K562 (cell line): Measurements from ENCODE around the gene MEX3D. TPM values are rescaled to one million over a fixed set of nuclear protein-coding genes. Genes with fewer than 3 reads are reported as not detected.

ENCODE experiments used
- BDP1 ChIP-seq: IDR thresholded peaks from 3 replicates; pipeline ENCODE4 v1.6.1; 2011; ENCODE audit not compliant: insufficient read length, insufficient read depth
- CHD2 ChIP-seq: IDR thresholded peaks from 2 replicates; pipeline ENCODE4 v1.6.1; 2011; ENCODE audit warnings: low read depth, low read length
- E2F4 ChIP-seq: sonication (generic); formaldehyde crosslinking; IDR thresholded peaks from 2 replicates; pipeline ENCODE4 v1.8.0; 2022; ENCODE audit warnings: mild to moderate bottlenecking, low read depth, missing genetic modification reagents
- ELF2 ChIP-seq: fragments of 250-450 bp; sonication (Bioruptor Pico); IDR thresholded peaks from 2 replicates; pipeline ENCODE4 v1.5.0; 2021; ENCODE audit warnings: mild to moderate bottlenecking
- FOXM1 ChIP-seq, 2 experiments: fragments of 450-650 bp in 1 of 2; sonication (generic) in 1 of 2; formaldehyde crosslinking in 1 of 2; IDR thresholded peaks; 2 replicates each; pipeline versions ENCODE4 v1.6.1 to v1.9.0; 2017 to 2022; ENCODE audit warnings: low read depth in 2 of 2, mild to moderate bottlenecking in 2 of 2, missing genetic modification reagents in 1 of 2, moderate library complexity in 1 of 2
- HMBOX1 ChIP-seq: sonication (generic); IDR thresholded peaks from 2 replicates; pipeline ENCODE4 v1.6.1; 2016
- NFE2 ChIP-seq: IDR thresholded peaks from 2 replicates; pipeline ENCODE4 v1.6.1; 2014; ENCODE audit warnings: antibody characterized with exemption, low read depth
- NRF1 ChIP-seq, 2 experiments: fragments of 450-650 bp; IDR thresholded peaks in 1 of 2; conservative IDR thresholded peaks in 1 of 2; 2 replicates each; pipeline ENCODE4 v1.6.1; 2014; ENCODE audit warnings: mild to moderate bottlenecking in 2 of 2
- RREB1 ChIP-seq: fragments of 250-450 bp; sonication (Bioruptor Pico); IDR thresholded peaks from 2 replicates; pipeline ENCODE4 v1.4.0; 2020
- TFAP4 ChIP-seq: sonication (generic); formaldehyde crosslinking; IDR thresholded peaks from 2 replicates; pipeline ENCODE4 v1.8.0; 2022; ENCODE audit warnings: missing genetic modification reagents, mild to moderate bottlenecking, moderate library complexity, borderline replicate concordance
- ZFP36 ChIP-seq: fragments of 150-350 bp; IDR thresholded peaks from 2 replicates; pipeline ENCODE4 v1.6.1; 2018; ENCODE audit warnings: low read length, low read depth; ENCODE audit not compliant: partially characterized antibody
- ZNF224 ChIP-seq: sonication (generic); formaldehyde crosslinking; IDR thresholded peaks from 2 replicates; pipeline ENCODE4 v1.8.0; 2022; ENCODE audit warnings: mild to moderate bottlenecking, missing genetic modification reagents
- ZNF431 ChIP-seq: sonication (generic); formaldehyde crosslinking; IDR thresholded peaks from 2 replicates; pipeline ENCODE4 v1.8.0; 2022; ENCODE audit warnings: mild to moderate bottlenecking, missing genetic modification reagents
- ZNF644 ChIP-seq: fragments of 200-800 bp; sonication (Bioruptor generic); IDR thresholded peaks from 2 replicates; pipeline ENCODE4 v1.6.1; 2016; ENCODE audit warnings: low read depth, missing genetic modification characterization, missing compliant biosample characterization
- ZNF707 ChIP-seq: fragments of 250-450 bp; sonication (Bioruptor Pico); conservative IDR thresholded peaks from 2 replicates; pipeline ENCODE4 v1.8.0; 2022; ENCODE audit warnings: inconsistent platforms, mild to moderate bottlenecking, moderate library complexity
- ZNF717 ChIP-seq: fragments of 250-450 bp; sonication (Bioruptor Pico); IDR thresholded peaks from 2 replicates; pipeline ENCODE4 v1.5.0; 2021
- polyA plus RNA-seq, 8 experiments: library from polyadenylated mRNA; depleted of rRNA in 4 of 8; stranded (reverse) in 5 of 8; unstranded in 3 of 8; fragments of >200 nt; fragmentation: Nextera tagmentation in 2 of 8; fragmentation: Illumina TruSeq in 1 of 8; extraction: Ambion mirVana in 2 of 8; extraction: Trizol in 1 of 8; gene quantifications; 2 replicates each; pipeline versions ENCODE4 v1.2.1 to v1.2.3, GENCODE V29; 2011 to 2014; ENCODE audit warnings: inconsistent platforms in 1 of 8, missing spikeins in 1 of 8
- total RNA-seq, 7 experiments: library from RNA; depleted of rRNA in 6 of 7; stranded (reverse); fragments of >200 nt in 6 of 7; fragmentation: Illumina TruSeq in 2 of 7; extraction: Trizol in 2 of 7; gene quantifications; 2 replicates each; pipeline versions ENCODE4 v1.2.1 to v1.2.3, GENCODE V29; 2011 to 2021; ENCODE audit warnings: low replicate concordance in 1 of 7

MEX3D gene
- total and polyA plus RNA-seq, 9 of the 15 experiments (the other 6 are each of a cell fraction or from before 2014, with no cell fraction given), result 1.7 to 39.3 (median 5.7) TPM

- no peak for TF ChIP-seq FOXM1 (IDR thresholded peaks at IDR 0.05; ENCODE audit: low read depth)
- no peak for TF ChIP-seq FOXM1 (CRISPR knock-in tag; IDR thresholded peaks at IDR 0.05; ENCODE audit: low read depth)
- TF ChIP-seq ZNF224 (CRISPR knock-in tag), result no peak
- TF ChIP-seq ZFP36, result no peak
- TF ChIP-seq NRF1 (conservative IDR thresholded peaks at IDR 0.05 in 1 of 2, IDR thresholded peaks at IDR 0.05 in 1 of 2), result peak; percentile 61 to 72; a peak in 3 of 4 replicates
- no peak for TF ChIP-seq E2F4
- TF ChIP-seq ZNF644 (tag), result no peak
- no peak for TF ChIP-seq RREB1 (CRISPR knock-in tag)
- TF ChIP-seq BDP1, result no peak
- no peak for TF ChIP-seq ZNF707 (CRISPR knock-in tag)
- no peak for TF ChIP-seq CHD2
- TF ChIP-seq ZNF717 (CRISPR knock-in tag), result no peak
- TF ChIP-seq TFAP4 (CRISPR knock-in tag), result peak; percentile 60
- TF ChIP-seq ELF2 (CRISPR knock-in tag), result no peak
- TF ChIP-seq HMBOX1, result no peak
- no peak for TF ChIP-seq NFE2
- no peak for TF ChIP-seq ZNF431 (CRISPR knock-in tag)
These were observed 55.2 kb downstream of the MEX3D start, which contains the start of gene ADAMTSL5 (continued) for GRCh38 chr19:1512671-1513498.
